A673 (cell line): ENCODE measurements around the gene ATRN. TPM values are rescaled to one million over a fixed set of nuclear protein-coding genes. Genes with fewer than 3 reads are reported as not detected.

Source experiments
- BruUV-seq: library from RNA; stranded (reverse); fragments of 400-500 nt; replicated peaks from 2 replicates; lab custom pipeline; 2021; lab: Mats Ljungman, UMichigan
- CTCF ChIA-PET: fragments of 300-600 bp; sonication (Branson Sonifier 250); formaldehyde crosslinking; loops from one replicate; lab custom pipeline; 2022; ENCODE audit warnings: antibody characterized with exemption; lab: Charles Lee
- POLR2A ChIA-PET: fragments of 300-600 bp; sonication (Branson Sonifier 250); formaldehyde crosslinking; loops from one replicate; lab custom pipeline; 2022; ENCODE audit warnings: antibody characterized with exemption; ENCODE audit not compliant: low non-redundant PET; lab: Charles Lee
- DNase-seq: peaks from one replicate; pipeline ENCODE4 v3.0.0-alpha.2; 2015; ENCODE audit warnings: low spot score
- H3K27ac ChIP-seq: fragments of 200-600 bp; sonication (generic); 2 replicates; pipeline ENCODE4 v1.5.1; 2016; ENCODE audit warnings: mixed run types, low read depth, mild to moderate bottlenecking, mixed read lengths, antibody characterized with exemption, low read length; ENCODE audit not compliant: poor library complexity, severe bottlenecking
- H3K27me3 ChIP-seq: fragments of 200-600 bp; sonication (generic); replicated peaks from 2 replicates; pipeline ENCODE4 v1.6.1; 2017; ENCODE audit warnings: mixed run types, low read depth, mild to moderate bottlenecking, mixed read lengths, antibody characterized with exemption, low read length; ENCODE audit not compliant: insufficient read depth, poor library complexity
- H3K36me3 ChIP-seq: fragments of 200-600 bp; sonication (generic); 2 replicates; pipeline ENCODE4 v1.6.1; 2016; ENCODE audit warnings: mixed run types, mild to moderate bottlenecking, mixed read lengths, antibody characterized with exemption, low read length; ENCODE audit not compliant: insufficient read depth, poor library complexity, severe bottlenecking
- H3K4me1 ChIP-seq: fragments of 200-600 bp; sonication (generic); 2 replicates; pipeline ENCODE4 v1.6.1; 2017; ENCODE audit warnings: mixed run types, mild to moderate bottlenecking, mixed read lengths, antibody characterized with exemption, low read length; ENCODE audit not compliant: insufficient read depth, poor library complexity, severe bottlenecking
- H3K4me3 ChIP-seq: fragments of 200-600 bp; sonication (generic); 2 replicates; pipeline ENCODE4 v1.5.1; 2016; ENCODE audit warnings: low read depth, mixed run types, mild to moderate bottlenecking, mixed read lengths, low read length; ENCODE audit not compliant: poor library complexity, severe bottlenecking
- H3K9me3 ChIP-seq: fragments of 200-600 bp; sonication (generic); 2 replicates; pipeline ENCODE4 v1.6.1; 2016; ENCODE audit warnings: mixed run types, low read depth, mild to moderate bottlenecking, mixed read lengths, antibody characterized with exemption, low read length; ENCODE audit not compliant: poor library complexity, severe bottlenecking
- CTCF ChIP-seq: fragments of 300-800, 200-600 bp; sonication (generic); conservative IDR thresholded peaks from 2 replicates; pipeline ENCODE4 v1.5.1; 2017; ENCODE audit warnings: low read depth, mild to moderate bottlenecking, antibody characterized with exemption, low read length, moderate library complexity, mixed read lengths
- EZH2 ChIP-seq: fragments of 200-600 bp; sonication (generic); IDR thresholded peaks from 2 replicates; pipeline ENCODE4 v1.6.1; 2017; ENCODE audit warnings: borderline replicate concordance, low read depth, mild to moderate bottlenecking, mixed read lengths, antibody characterized with exemption, low read length; ENCODE audit not compliant: poor library complexity, severe bottlenecking
- intact Hi-C: fragments of 100-400 bp; cut with micrococcal nuclease; formaldehyde crosslinking; loops from one replicate; pipeline ENCODE4 v1.10.0; 2022; ENCODE audit not compliant: unreplicated experiment
- total RNA-seq: library from RNA; stranded (reverse); gene quantifications from 2 replicates; pipeline ENCODE4 v1.2.3, GENCODE V29; 2021

ATRN gene
- total RNA-seq, 1 experiment from 2014 or later, result 27.1 TPM

- no peak overlapping the region for H3K27ac ChIP-seq
- no peaks in the 10 kb centered on the region for H3K9me3 ChIP-seq
- CTCF ChIA-PET, result no interaction called here
- TF ChIP-seq EZH2 (no peak), CTCF (no peak)
- DNase-seq, result no peak
- no TSS peak for BruUV-seq
- POLR2A ChIA-PET, result no interaction called here
- H3K4me3 ChIP-seq, result no peak overlapping the region
- no peaks in the 10 kb centered on the region for H3K36me3 ChIP-seq
- H3K27me3 ChIP-seq, result no peaks in the 10 kb centered on the region
- intact Hi-C loops, result no loop called here
- H3K4me1 ChIP-seq, result peaks cover 4% of the 10 kb centered on the region
These were observed 215.6 kb downstream of the ATRN start for GRCh38 chr20:3686421-3686820.

- intact Hi-C loops, result no loop called here
- no peaks in the 10 kb centered on the region for H3K36me3 ChIP-seq
- DNase-seq, result peak; percentile 52
- CTCF ChIA-PET, result interaction anchor here (0.5 to 0.9 kb wide), 2 partner anchors 10 to 468 kb away, joined by 5 to 7 read pairs; no protein-coding TSS in a partner anchor
- TF ChIP-seq EZH2 (no peak), CTCF (peak; percentile 36)
- no peaks in the 10 kb centered on the region for H3K9me3 ChIP-seq
- H3K4me1 ChIP-seq, result peaks cover 4% of the 10 kb centered on the region
- H3K4me3 ChIP-seq, result no peak overlapping the region
- POLR2A ChIA-PET, result no interaction called here
- H3K27me3 ChIP-seq, result no peaks in the 10 kb centered on the region
- no peak overlapping the region for H3K27ac ChIP-seq
- BruUV-seq, result no TSS peak
These were observed 216.1 kb downstream of the ATRN start for GRCh38 chr20:3686867-3687321.

- TF ChIP-seq EZH2 (no peak), CTCF (no peak)
- DNase-seq, result peak; percentile 45
- BruUV-seq, result no TSS peak
- H3K27ac ChIP-seq, result no peak overlapping the region
- H3K4me3 ChIP-seq, result no peak overlapping the region
- peaks cover 4% of the 10 kb centered on the region for H3K4me1 ChIP-seq
- CTCF ChIA-PET, result interaction anchor here (0.5 to 0.9 kb wide), 2 partner anchors 11 to 469 kb away, joined by 5 to 7 read pairs; no protein-coding TSS in a partner anchor
- H3K27me3 ChIP-seq, result no peaks in the 10 kb centered on the region
- intact Hi-C loops, result no loop called here
- H3K9me3 ChIP-seq, result no peaks in the 10 kb centered on the region
- H3K36me3 ChIP-seq, result no peaks in the 10 kb centered on the region
- POLR2A ChIA-PET, result no interaction called here
These were observed 216.8 kb downstream of the ATRN start for GRCh38 chr20:3687655-3688054.
